Activated T-cell treated with anti-CD3 and anti-CD28 coated beads for 4 hours (primary cell): Measurements from ENCODE around the gene XKR8.
"Not testable (repeated sequence)": the region's sequence is repeated elsewhere in the genome, so short reads cannot be mapped to it uniquely, and the experiment has no call there.

Experiments used
- DNase-seq: peaks from one replicate; pipeline ENCODE4 v3.0.0-alpha.2; 2020

The XKR8 gene

GRCh38 chr1:27994060-27994459 is 34.3 kb downstream of the XKR8 start:
- no peak for DNase-seq

GRCh38 chr1:27994526-27994925 is 34.8 kb downstream of the XKR8 start:
- not testable (repeated sequence) for DNase-seq

GRCh38 chr1:27999055-27999454 is 39.3 kb downstream of the XKR8 start:
- DNase-seq, result no peak

- DNase-seq, result no peak
These were observed 42.8 kb downstream of the XKR8 start for GRCh38 chr1:28002600-28002999.

- DNase-seq, result not testable (repeated sequence)
These were observed 43.3 kb downstream of the XKR8 start for GRCh38 chr1:28003117-28003516.

- DNase-seq, result no peak
These were observed 51.2 kb downstream of the XKR8 start for GRCh38 chr1:28010969-28011368.
